ENCODE results near the gene CCDC24.

Gene CCDC24

GRCh38 chr1:43949678-43950077 is 41.7 kb upstream of the CCDC24 start:
- no peak for DNase-seq (ENCODE audit: low spot score)
- Histone ChIP-seq H3K9ac (ENCODE audit: low read depth, low read length, poor library complexity) (peak overlapping the region; percentile 61), H4K91ac (ENCODE audit: low read depth, low read length, poor library complexity) (peak overlapping the region; percentile 64), H2AK5ac (ENCODE audit: low read depth, low read length) (no peak overlapping the region), H4K8ac (ENCODE audit: low read depth, low read length) (no peak overlapping the region), H2BK12ac (ENCODE audit: low read length) (no peak overlapping the region), H3K4ac (ENCODE audit: low read length) (peak overlapping the region; percentile 7), H2AFZ (ENCODE audit: low read length) (no peak overlapping the region), H3K4me1 (ENCODE audit: control insufficient read depth in 2 of 2, insufficient read depth in 1 of 2, low read depth in 1 of 2, low read length in 2 of 2) (peaks cover 11 to 18% of the 10 kb centered on the region in 2 donors), H3K4me3 (ENCODE audit: low read length in 2 of 2) (no peak overlapping the region), H3K36me3 (replicated peaks in 1 of 2; ENCODE audit: control insufficient read depth in 2 of 2, insufficient read depth in 2 of 2, low read length in 2 of 2) (peaks cover 5 to 17% of the 10 kb centered on the region in 2 donors), H2BK15ac (ENCODE audit: low read length) (no peak overlapping the region), H2BK120ac (ENCODE audit: low read depth, low read length) (no peak overlapping the region), H3K23ac (ENCODE audit: low read depth, low read length, poor library complexity) (peak overlapping the region; percentile 40), H3K14ac (ENCODE audit: low read length) (no peak overlapping the region), H3K79me1 (ENCODE audit: low read depth, low read length) (peaks cover 5% of the 10 kb centered on the region), H3K9me3 (replicated peaks in 1 of 2; ENCODE audit: control insufficient read depth in 2 of 2, insufficient read depth in 1 of 2, low read depth in 1 of 2, low read length in 2 of 2) (no peaks in the 10 kb centered on the region), H3K27me3 (ENCODE audit: control insufficient read depth in 3 of 3, insufficient read depth in 3 of 3, low read depth in 1 of 3, low read length in 3 of 3) (no peaks in the 10 kb centered on the region), H3K27ac (replicated peaks; ENCODE audit: low read length) (no peak overlapping the region), H3K4me2 (ENCODE audit: insufficient read depth, low read length, poor library complexity, severe bottlenecking) (no peak overlapping the region), H3K18ac (ENCODE audit: low read length) (no peak overlapping the region), H2BK5ac (ENCODE audit: low read length) (no peak overlapping the region)
- WGBS, 2 donors (ENCODE audit: extremely low coverage in 2 of 2, insufficient read length in 2 of 2, insufficient replicate concordance in 1 of 2): no CpG with 5 or more reads among the region's 13 CpGs

- no peak overlapping the region for H4K91ac ChIP-seq (ENCODE audit: low read depth, low read length, poor library complexity)
- no peak overlapping the region for H2BK15ac ChIP-seq (ENCODE audit: low read length)
- H4K8ac ChIP-seq (ENCODE audit: low read depth, low read length): no peak overlapping the region
- H3K4me2 ChIP-seq (ENCODE audit: insufficient read depth, low read length, poor library complexity, severe bottlenecking): no peak overlapping the region
- no peak for DNase-seq (ENCODE audit: low spot score)
- no CpG with 5 or more reads among the region's 4 CpGs for WGBS, 2 donors (ENCODE audit: extremely low coverage in 2 of 2, insufficient read length in 2 of 2, insufficient replicate concordance in 1 of 2)
- H3K4ac ChIP-seq (ENCODE audit: low read length): no peak overlapping the region
- H2BK120ac ChIP-seq (ENCODE audit: low read depth, low read length): no peak overlapping the region
- no peaks in the 10 kb centered on the region for H3K27me3 ChIP-seq (ENCODE audit: control insufficient read depth in 3 of 3, insufficient read depth in 3 of 3, low read depth in 1 of 3, low read length in 3 of 3)
- H2AK5ac ChIP-seq (ENCODE audit: low read depth, low read length): no peak overlapping the region
- H3K18ac ChIP-seq (ENCODE audit: low read length): no peak overlapping the region
- H2AFZ ChIP-seq (ENCODE audit: low read length): no peak overlapping the region
- H3K79me1 ChIP-seq (ENCODE audit: low read depth, low read length): peaks cover 5% of the 10 kb centered on the region
- H3K4me1 ChIP-seq (ENCODE audit: control insufficient read depth in 2 of 2, insufficient read depth in 1 of 2, low read depth in 1 of 2, low read length in 2 of 2): peaks cover 7 to 18% of the 10 kb centered on the region in 2 donors
- no peak overlapping the region for H3K27ac ChIP-seq (replicated peaks; ENCODE audit: low read length)
- H2BK5ac ChIP-seq (ENCODE audit: low read length): no peak overlapping the region
- H3K23ac ChIP-seq (ENCODE audit: low read depth, low read length, poor library complexity): no peak overlapping the region
- no peak overlapping the region for H3K9ac ChIP-seq (ENCODE audit: low read depth, low read length, poor library complexity)
- peaks cover 5 to 19% of the 10 kb centered on the region in 2 donors for H3K36me3 ChIP-seq (replicated peaks in 1 of 2; ENCODE audit: control insufficient read depth in 2 of 2, insufficient read depth in 2 of 2, low read length in 2 of 2)
- no peak overlapping the region for H2BK12ac ChIP-seq (ENCODE audit: low read length)
- no peak overlapping the region for H3K4me3 ChIP-seq (ENCODE audit: low read length in 2 of 2)
- H3K9me3 ChIP-seq (replicated peaks in 1 of 2; ENCODE audit: control insufficient read depth in 2 of 2, insufficient read depth in 1 of 2, low read depth in 1 of 2, low read length in 2 of 2): no peaks in the 10 kb centered on the region
- H3K14ac ChIP-seq (ENCODE audit: low read length): no peak overlapping the region
Observed at GRCh38 chr1:43951021-43951985, 40.1 kb upstream of the CCDC24 start.

GRCh38 chr1:43952731-43953346 is 38.6 kb upstream of the CCDC24 start:
- H3K4me2 ChIP-seq (ENCODE audit: insufficient read depth, low read length, poor library complexity, severe bottlenecking): peak overlapping the region; percentile 22
- no peaks in the 10 kb centered on the region for H3K27me3 ChIP-seq (ENCODE audit: control insufficient read depth in 3 of 3, insufficient read depth in 3 of 3, low read depth in 1 of 3, low read length in 3 of 3)
- no peak overlapping the region for H3K4ac ChIP-seq (ENCODE audit: low read length)
- 100% methylated on average over 1 of the region's 8 CpGs for WGBS, 2 donors (ENCODE audit: extremely low coverage in 2 of 2, insufficient read length in 2 of 2, insufficient replicate concordance in 1 of 2)
- H3K14ac ChIP-seq (ENCODE audit: low read length): no peak overlapping the region
- no peak overlapping the region for H2BK5ac ChIP-seq (ENCODE audit: low read length)
- no peaks in the 10 kb centered on the region for H3K9me3 ChIP-seq (replicated peaks in 1 of 2; ENCODE audit: control insufficient read depth in 2 of 2, insufficient read depth in 1 of 2, low read depth in 1 of 2, low read length in 2 of 2)
- H3K9ac ChIP-seq (ENCODE audit: low read depth, low read length, poor library complexity): no peak overlapping the region
- H2AK5ac ChIP-seq (ENCODE audit: low read depth, low read length): no peak overlapping the region
- no peak overlapping the region for H3K4me3 ChIP-seq (ENCODE audit: low read length in 2 of 2)
- H3K36me3 ChIP-seq (replicated peaks in 1 of 2; ENCODE audit: control insufficient read depth in 2 of 2, insufficient read depth in 2 of 2, low read length in 2 of 2): peaks cover 15 to 33% of the 10 kb centered on the region in 2 donors
- no peak overlapping the region for H2AFZ ChIP-seq (ENCODE audit: low read length)
- no peak overlapping the region for H3K27ac ChIP-seq (replicated peaks; ENCODE audit: low read length)
- no peak overlapping the region for H2BK15ac ChIP-seq (ENCODE audit: low read length)
- H3K79me1 ChIP-seq (ENCODE audit: low read depth, low read length): peaks cover 5% of the 10 kb centered on the region
- no peak overlapping the region for H3K18ac ChIP-seq (ENCODE audit: low read length)
- H4K91ac ChIP-seq (ENCODE audit: low read depth, low read length, poor library complexity): no peak overlapping the region
- no peak overlapping the region for H2BK120ac ChIP-seq (ENCODE audit: low read depth, low read length)
- no peak overlapping the region for H4K8ac ChIP-seq (ENCODE audit: low read depth, low read length)
- DNase-seq (ENCODE audit: low spot score): peak; percentile 55
- H2BK12ac ChIP-seq (ENCODE audit: low read length): no peak overlapping the region
- H3K23ac ChIP-seq (ENCODE audit: low read depth, low read length, poor library complexity): no peak overlapping the region
- peaks cover 1 to 10% of the 10 kb centered on the region in 2 donors for H3K4me1 ChIP-seq (ENCODE audit: control insufficient read depth in 2 of 2, insufficient read depth in 1 of 2, low read depth in 1 of 2, low read length in 2 of 2)

GRCh38 chr1:43953361-43953760 is 38.0 kb upstream of the CCDC24 start:
- no peak overlapping the region for H3K4ac ChIP-seq (ENCODE audit: low read length)
- no peak overlapping the region for H2BK12ac ChIP-seq (ENCODE audit: low read length)
- no peak overlapping the region for H3K9ac ChIP-seq (ENCODE audit: low read depth, low read length, poor library complexity)
- no CpG with 5 or more reads among the region's 3 CpGs for WGBS, 2 donors (ENCODE audit: extremely low coverage in 2 of 2, insufficient read length in 2 of 2, insufficient replicate concordance in 1 of 2)
- H2AFZ ChIP-seq (ENCODE audit: low read length): no peak overlapping the region
- H3K79me1 ChIP-seq (ENCODE audit: low read depth, low read length): peaks cover 5% of the 10 kb centered on the region
- H3K36me3 ChIP-seq (replicated peaks in 1 of 2; ENCODE audit: control insufficient read depth in 2 of 2, insufficient read depth in 2 of 2, low read length in 2 of 2): peaks cover 18 to 38% of the 10 kb centered on the region in 2 donors
- H3K4me3 ChIP-seq (ENCODE audit: low read length in 2 of 2): no peak overlapping the region
- no peak overlapping the region for H3K18ac ChIP-seq (ENCODE audit: low read length)
- no peaks in the 10 kb centered on the region for H3K27me3 ChIP-seq (ENCODE audit: control insufficient read depth in 3 of 3, insufficient read depth in 3 of 3, low read depth in 1 of 3, low read length in 3 of 3)
- H3K23ac ChIP-seq (ENCODE audit: low read depth, low read length, poor library complexity): no peak overlapping the region
- no peak overlapping the region for H4K8ac ChIP-seq (ENCODE audit: low read depth, low read length)
- H4K91ac ChIP-seq (ENCODE audit: low read depth, low read length, poor library complexity): no peak overlapping the region
- no peak overlapping the region for H2BK120ac ChIP-seq (ENCODE audit: low read depth, low read length)
- no peak for DNase-seq (ENCODE audit: low spot score)
- peak overlapping the region; percentile 22 for H3K4me2 ChIP-seq (ENCODE audit: insufficient read depth, low read length, poor library complexity, severe bottlenecking)
- H2BK5ac ChIP-seq (ENCODE audit: low read length): no peak overlapping the region
- no peak overlapping the region for H3K14ac ChIP-seq (ENCODE audit: low read length)
- no peak overlapping the region for H2AK5ac ChIP-seq (ENCODE audit: low read depth, low read length)
- H3K9me3 ChIP-seq (replicated peaks in 1 of 2; ENCODE audit: control insufficient read depth in 2 of 2, insufficient read depth in 1 of 2, low read depth in 1 of 2, low read length in 2 of 2): no peaks in the 10 kb centered on the region
- H2BK15ac ChIP-seq (ENCODE audit: low read length): no peak overlapping the region
- H3K4me1 ChIP-seq (ENCODE audit: control insufficient read depth in 2 of 2, insufficient read depth in 1 of 2, low read depth in 1 of 2, low read length in 2 of 2): peaks cover 0 to 8% of the 10 kb centered on the region in 2 donors
- no peak overlapping the region for H3K27ac ChIP-seq (replicated peaks; ENCODE audit: low read length)

All from neuronal stem cell (in vitro differentiated cells).